Muscle layer of colon (tissue), 2 donors: ENCODE measurements around the gene LYRM2.

ENCODE experiments used
- H3K27ac ChIP-seq: one replicate; pipeline ENCODE4 v1.7.0; 2013; ENCODE audit warnings: low read depth, mild to moderate bottlenecking, low read length, moderate library complexity
- H3K27me3 ChIP-seq, 2 donors: one replicate each; pipeline ENCODE4 v1.7.0; 2013; ENCODE audit warnings: low read length in 2 of 2, mild to moderate bottlenecking in 2 of 2; ENCODE audit not compliant: insufficient read depth in 2 of 2, control insufficient read depth in 1 of 2
- H3K36me3 ChIP-seq: one replicate; pipeline ENCODE4 v1.7.0; 2013; ENCODE audit warnings: mild to moderate bottlenecking, low read length; ENCODE audit not compliant: insufficient read depth
- H3K4me1 ChIP-seq: one replicate; pipeline ENCODE4 v1.7.0; 2013; ENCODE audit warnings: mild to moderate bottlenecking, low read length; ENCODE audit not compliant: insufficient read depth
- H3K4me3 ChIP-seq, 2 donors: one replicate each; pipeline ENCODE4 v1.7.0; 2013; ENCODE audit warnings: low read length in 2 of 2, low read depth in 1 of 2, mild to moderate bottlenecking in 1 of 2, moderate library complexity in 1 of 2
- H3K9ac ChIP-seq: one replicate; pipeline ENCODE4 v1.7.0; 2013; ENCODE audit warnings: low read length
- H3K9me3 ChIP-seq: one replicate; pipeline ENCODE4 v1.7.0; 2013; ENCODE audit warnings: mild to moderate bottlenecking, low read length
- donor health status: abdominal sarcoma.
- donor health status: Adenocarcinoma of cecum.

Gene LYRM2

DNA sequence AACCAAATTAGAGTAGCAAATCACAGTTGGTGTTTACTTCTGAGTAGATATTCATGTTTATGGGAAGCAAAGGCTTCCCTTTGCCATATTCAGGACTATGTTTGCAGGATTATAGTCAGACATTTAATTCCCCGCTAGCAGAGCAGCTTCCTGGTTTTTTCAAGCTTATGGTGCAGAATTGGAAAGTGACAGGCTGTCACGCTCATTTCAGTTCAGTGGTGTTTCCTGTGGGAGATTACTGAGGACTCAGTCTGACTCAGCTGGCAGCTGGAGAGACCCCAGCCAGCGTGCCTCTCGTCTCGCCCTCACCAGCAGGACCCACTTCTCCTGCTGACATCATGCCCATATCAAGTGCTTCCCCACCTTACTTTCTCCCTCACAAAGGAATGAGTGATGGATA, 85.1 kb downstream of the LYRM2 start:
- Histone ChIP-seq H3K4me1 (no peaks in the 10 kb centered on the region), H3K4me3 (no peak overlapping the region), H3K27ac (no peak overlapping the region), H3K9ac (no peak overlapping the region), H3K27me3 (no peaks in the 10 kb centered on the region), H3K9me3 (no peaks in the 10 kb centered on the region), H3K36me3 (no peaks in the 10 kb centered on the region)

DNA sequence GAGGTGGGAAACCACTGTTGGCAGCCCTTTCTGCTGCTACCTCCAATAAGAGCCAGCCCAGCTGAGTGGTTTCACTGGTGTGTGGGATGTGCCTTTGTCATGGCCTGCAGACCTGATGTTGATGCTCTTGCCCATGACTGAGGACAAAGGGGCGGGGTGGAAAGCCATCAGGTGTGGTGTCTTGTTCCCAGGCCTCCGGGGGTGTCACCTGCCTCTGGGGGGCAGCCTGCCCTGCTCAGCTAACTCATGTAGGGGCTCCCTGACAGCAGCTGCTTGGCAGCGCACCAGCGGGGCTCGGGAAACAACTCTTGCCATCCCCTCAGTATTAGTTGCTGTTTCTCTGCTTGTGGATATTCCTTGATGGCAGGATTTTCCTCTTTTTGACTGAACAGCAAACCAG, 91.3 kb downstream of the LYRM2 start:
- no peak overlapping the region for H3K4me3 ChIP-seq
- H3K4me1 ChIP-seq = no peaks in the 10 kb centered on the region
- no peaks in the 10 kb centered on the region for H3K9me3 ChIP-seq
- no peaks in the 10 kb centered on the region for H3K36me3 ChIP-seq
- no peaks in the 10 kb centered on the region for H3K27me3 ChIP-seq
- no peak overlapping the region for H3K9ac ChIP-seq
- no peak overlapping the region for H3K27ac ChIP-seq

DNA sequence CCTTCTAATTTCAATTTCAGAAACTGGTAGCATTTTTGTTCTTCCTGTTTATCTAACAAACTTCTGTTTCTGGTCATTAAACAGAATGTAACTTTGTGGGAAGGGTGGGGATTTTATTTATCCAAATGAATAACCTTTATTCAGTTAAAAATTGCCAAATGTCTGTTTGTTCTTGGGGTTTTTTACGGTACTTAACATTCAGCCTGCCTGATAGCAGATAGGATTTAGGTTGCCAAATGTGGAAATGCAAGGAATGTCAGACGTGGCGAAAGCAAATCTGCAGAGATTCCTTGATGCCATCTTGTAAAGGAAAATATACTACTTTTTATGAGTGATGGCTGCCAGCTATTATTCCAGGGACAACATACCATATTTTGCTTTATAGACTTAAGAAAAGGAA, 95.7 kb downstream of the LYRM2 start:
- no peaks in the 10 kb centered on the region for H3K36me3 ChIP-seq
- no peaks in the 10 kb centered on the region for H3K27me3 ChIP-seq
- no peak overlapping the region for H3K9ac ChIP-seq
- H3K9me3 ChIP-seq = no peaks in the 10 kb centered on the region
- no peaks in the 10 kb centered on the region for H3K4me1 ChIP-seq
- no peak overlapping the region for H3K27ac ChIP-seq
- H3K4me3 ChIP-seq = no peak overlapping the region

DNA sequence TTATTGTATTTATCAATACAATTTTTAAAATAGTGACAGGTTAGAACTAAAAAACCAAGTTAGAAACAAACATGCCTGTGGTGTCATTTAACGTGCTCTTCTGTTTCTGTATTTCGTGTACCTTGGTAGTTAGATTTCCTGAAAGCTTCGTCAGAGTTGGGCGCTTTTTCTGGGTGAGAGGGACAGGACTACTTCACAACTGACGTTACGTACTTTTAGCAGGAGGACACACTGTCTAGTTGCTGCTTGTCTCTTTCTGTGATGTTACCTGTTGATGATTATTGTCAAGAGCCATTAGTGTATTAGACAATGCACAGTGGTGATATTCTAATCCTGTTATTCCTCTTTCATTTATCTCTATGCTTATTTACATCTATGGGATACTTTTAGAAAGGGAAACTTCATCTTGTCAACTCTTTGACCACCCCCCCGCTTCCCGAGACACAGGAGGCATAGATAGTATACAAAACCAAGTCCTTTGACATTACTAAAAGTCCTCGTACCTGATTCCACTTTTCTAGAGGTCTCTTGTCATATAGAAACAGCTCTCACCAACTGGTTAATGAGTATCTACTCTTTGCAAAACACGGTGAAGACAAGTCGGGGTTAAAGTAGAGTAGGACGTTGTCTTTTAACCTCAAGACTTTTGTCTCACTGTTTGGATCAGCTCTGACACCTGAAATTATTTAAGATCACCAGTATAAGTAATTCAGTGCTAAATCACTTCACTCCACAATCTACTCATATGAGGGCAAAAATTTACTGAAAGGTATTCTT, 96.3 kb downstream of the LYRM2 start:
- no peaks in the 10 kb centered on the region for H3K9me3 ChIP-seq
- H3K4me1 ChIP-seq = no peaks in the 10 kb centered on the region
- H3K4me3 ChIP-seq = no peak overlapping the region
- no peak overlapping the region for H3K27ac ChIP-seq
- no peaks in the 10 kb centered on the region for H3K27me3 ChIP-seq
- H3K9ac ChIP-seq = no peak overlapping the region
- no peaks in the 10 kb centered on the region for H3K36me3 ChIP-seq

DNA sequence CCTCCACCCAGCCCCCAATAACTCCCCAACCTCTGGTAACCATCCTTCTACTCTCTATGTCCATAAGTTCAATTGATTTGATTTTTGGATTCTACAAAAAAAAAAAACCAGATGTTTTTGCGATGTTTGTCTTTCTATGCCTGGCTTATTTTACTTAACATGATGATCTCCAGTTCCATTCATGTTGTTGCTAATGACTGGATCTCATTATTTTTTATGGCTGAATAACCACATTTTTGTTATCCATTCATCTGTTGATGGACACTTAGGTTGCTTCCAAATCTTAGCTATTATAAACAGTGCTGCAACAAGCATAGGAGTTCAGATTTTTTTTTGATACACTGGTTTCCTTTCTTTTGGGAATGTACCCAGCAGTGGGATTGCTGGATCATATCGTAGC, 98.8 kb downstream of the LYRM2 start:
- H3K4me1 ChIP-seq = no peaks in the 10 kb centered on the region
- H3K27ac ChIP-seq = no peak overlapping the region
- no peaks in the 10 kb centered on the region for H3K27me3 ChIP-seq
- no peak overlapping the region for H3K9ac ChIP-seq
- no peak overlapping the region for H3K4me3 ChIP-seq
- no peaks in the 10 kb centered on the region for H3K36me3 ChIP-seq
- H3K9me3 ChIP-seq = no peaks in the 10 kb centered on the region

DNA sequence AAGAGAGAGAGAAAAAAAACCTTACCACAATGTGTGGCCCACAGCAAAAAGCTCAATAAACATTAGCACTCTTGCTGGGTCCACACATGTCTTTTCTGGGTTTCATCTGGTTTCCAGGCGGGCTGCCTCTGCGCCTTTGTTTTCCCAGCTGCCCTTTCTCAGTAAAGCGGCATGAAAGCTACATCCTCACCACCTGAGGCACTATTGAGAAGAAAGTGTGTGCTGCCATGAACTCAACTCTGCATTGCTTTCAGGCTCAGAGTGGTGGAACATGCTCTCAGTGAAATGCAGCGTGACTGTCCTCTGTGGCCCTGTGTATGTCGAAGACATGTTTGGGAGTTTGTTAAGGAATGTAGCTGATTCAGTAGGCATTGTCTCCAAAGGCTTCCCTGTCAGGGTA, 102.3 kb downstream of the LYRM2 start:
- Histone ChIP-seq H3K9ac (no peak overlapping the region), H3K27me3 (no peaks in the 10 kb centered on the region), H3K4me3 (no peak overlapping the region), H3K36me3 (no peaks in the 10 kb centered on the region), H3K4me1 (peaks cover 8% of the 10 kb centered on the region), H3K9me3 (no peaks in the 10 kb centered on the region), H3K27ac (no peak overlapping the region)

DNA sequence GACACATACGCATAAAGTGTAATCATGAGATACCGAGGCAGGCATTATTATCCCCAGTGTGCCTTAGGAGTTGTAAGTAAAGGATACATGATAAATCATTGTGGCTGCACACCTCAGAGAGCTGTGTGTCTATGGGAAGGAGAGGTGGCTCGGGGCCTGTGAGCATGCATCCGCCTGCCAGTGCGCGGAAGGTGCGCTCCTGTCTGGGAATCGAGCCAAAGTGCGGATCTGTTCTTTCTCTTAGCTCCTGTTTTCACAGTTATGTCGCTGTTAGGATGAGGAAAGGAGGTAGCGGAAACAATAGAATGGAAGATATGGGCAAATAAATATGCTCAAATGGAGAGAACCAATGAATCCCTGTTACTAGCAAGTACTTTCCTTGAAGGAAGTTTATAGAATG, 107.6 kb downstream of the LYRM2 start:
- Histone ChIP-seq H3K4me1 (peaks cover 18% of the 10 kb centered on the region), H3K4me3 (peak overlapping the region in 1 of 2 donors; percentile 6), H3K9me3 (no peaks in the 10 kb centered on the region), H3K27me3 (no peaks in the 10 kb centered on the region), H3K9ac (no peak overlapping the region), H3K36me3 (no peaks in the 10 kb centered on the region), H3K27ac (no peak overlapping the region)

DNA sequence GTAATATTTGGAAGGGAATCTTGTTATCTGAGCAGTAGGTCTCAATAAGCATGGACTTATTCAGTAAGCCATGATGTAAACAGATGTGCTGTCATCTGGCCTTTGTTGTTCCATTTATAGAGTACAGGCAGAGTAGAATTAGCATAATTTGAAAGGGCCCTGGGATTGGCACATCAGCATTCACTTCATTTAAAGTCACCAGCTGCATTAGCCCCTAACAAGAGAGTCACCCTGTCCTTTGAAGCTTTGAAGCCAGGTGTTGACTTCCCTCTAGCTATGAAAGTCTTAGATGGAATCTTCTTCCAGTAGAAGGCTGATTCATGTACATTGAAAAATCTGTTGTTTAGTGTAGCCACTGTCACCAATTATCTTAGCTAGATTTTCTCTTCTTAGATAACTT, 109.7 kb downstream of the LYRM2 start:
- Histone ChIP-seq H3K4me1 (peaks cover 18% of the 10 kb centered on the region), H3K9ac (no peak overlapping the region), H3K9me3 (no peaks in the 10 kb centered on the region), H3K27ac (no peak overlapping the region), H3K4me3 (no peak overlapping the region), H3K27me3 (no peaks in the 10 kb centered on the region), H3K36me3 (no peaks in the 10 kb centered on the region)

DNA sequence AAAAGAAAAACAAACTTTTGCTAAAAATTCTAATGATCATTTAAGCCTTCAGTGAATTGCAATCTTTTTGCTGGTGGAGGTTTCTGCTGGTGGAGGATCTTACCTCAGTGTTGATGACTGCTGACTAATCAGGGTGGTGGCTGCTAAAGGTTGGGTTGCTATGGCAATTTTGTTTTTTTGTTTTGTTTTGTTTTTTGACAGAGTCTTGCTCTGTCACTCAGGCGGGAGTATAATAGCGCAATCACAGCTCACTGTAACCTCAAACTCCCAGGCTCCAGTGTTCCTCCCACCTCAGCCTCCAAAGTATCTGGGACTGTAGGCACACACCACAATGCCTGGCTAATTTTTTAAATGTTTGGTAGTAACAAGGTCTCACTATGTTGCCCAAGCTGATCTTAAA, 110.9 kb downstream of the LYRM2 start:
- H3K4me3 ChIP-seq = no peak overlapping the region
- H3K36me3 ChIP-seq = no peaks in the 10 kb centered on the region
- H3K4me1 ChIP-seq = peaks cover 18% of the 10 kb centered on the region
- H3K9ac ChIP-seq = no peak overlapping the region
- no peaks in the 10 kb centered on the region for H3K9me3 ChIP-seq
- no peaks in the 10 kb centered on the region for H3K27me3 ChIP-seq
- H3K27ac ChIP-seq = no peak overlapping the region

DNA sequence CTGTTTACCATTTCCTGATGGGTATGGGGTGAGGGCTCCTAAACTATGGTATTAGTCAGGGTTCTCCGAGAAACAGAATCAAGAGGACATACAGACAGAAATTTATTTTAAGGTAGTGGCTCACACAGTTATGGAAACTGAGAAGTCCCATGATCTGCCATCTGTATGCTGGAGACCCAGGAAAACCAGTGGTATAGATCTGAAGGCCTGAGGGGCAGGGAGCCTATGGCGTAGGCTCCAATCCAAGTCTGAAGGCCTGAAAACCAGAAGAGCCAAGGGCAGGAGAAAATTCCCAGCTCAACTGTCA, 112.0 kb downstream of the LYRM2 start:
- no peaks in the 10 kb centered on the region for H3K36me3 ChIP-seq
- no peak overlapping the region for H3K27ac ChIP-seq
- H3K9me3 ChIP-seq = no peaks in the 10 kb centered on the region
- peaks cover 12% of the 10 kb centered on the region for H3K4me1 ChIP-seq
- no peak overlapping the region for H3K9ac ChIP-seq
- H3K4me3 ChIP-seq = no peak overlapping the region
- H3K27me3 ChIP-seq = no peaks in the 10 kb centered on the region

DNA sequence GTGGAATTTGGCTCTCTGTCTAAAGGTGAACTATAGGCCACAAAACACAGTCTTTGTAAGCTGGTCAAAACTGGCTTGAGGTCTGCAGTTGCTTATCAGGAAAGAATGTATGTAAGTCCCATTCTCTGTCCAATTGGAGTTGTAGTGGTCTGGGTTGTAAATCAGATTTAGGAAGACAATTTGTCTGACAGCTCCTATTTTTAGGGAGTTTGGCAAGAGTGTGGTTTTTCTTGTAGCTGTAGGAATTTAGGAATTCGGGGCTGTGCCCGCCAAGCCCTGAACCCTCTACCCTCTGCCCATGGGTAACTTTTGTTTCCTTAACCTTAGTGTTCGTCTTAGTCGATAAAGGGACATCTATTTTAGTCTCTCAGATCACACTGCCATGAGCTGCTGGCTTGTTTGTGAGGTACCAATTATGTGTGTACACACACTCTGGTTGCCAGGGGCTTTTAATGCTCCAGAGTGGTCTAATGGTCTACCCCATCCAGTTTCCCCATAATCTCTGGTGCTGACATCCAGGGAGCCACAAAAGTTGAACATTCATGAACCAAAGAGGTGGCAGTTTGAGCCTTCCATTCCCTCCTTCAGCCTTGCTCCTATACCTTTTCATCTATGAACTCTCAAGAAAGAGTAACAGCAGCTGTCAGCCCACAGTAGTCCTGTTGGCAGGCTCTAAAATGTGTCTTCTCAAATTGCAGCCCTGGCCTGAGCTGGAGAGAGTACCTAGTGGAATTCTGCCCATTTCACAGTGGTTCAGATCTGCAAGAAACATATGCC, 112.6 kb downstream of the LYRM2 start:
- H3K9ac ChIP-seq = no peak overlapping the region
- no peaks in the 10 kb centered on the region for H3K27me3 ChIP-seq
- no peaks in the 10 kb centered on the region for H3K9me3 ChIP-seq
- H3K4me3 ChIP-seq = no peak overlapping the region
- H3K27ac ChIP-seq = no peak overlapping the region
- H3K4me1 ChIP-seq = peaks cover 7% of the 10 kb centered on the region
- no peaks in the 10 kb centered on the region for H3K36me3 ChIP-seq

DNA sequence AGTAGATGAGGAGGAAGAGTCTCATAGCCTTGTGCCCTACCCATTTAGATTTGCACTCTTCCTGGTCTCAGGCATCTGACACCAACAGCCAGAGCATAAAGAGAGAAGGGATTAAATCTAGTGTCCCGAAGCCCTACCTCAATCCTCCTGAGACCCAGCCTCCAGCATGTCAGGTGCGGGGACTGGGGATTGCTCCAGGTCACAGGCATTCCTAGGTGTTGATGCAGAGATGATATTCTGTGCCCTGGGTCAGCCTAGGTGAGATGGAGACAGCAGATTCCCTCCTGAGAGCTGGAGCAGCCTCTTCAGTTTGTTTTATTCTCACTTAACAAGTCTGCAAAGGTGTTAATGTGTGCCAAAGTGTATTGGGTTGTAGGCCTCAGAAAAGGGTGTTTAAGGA, 115.8 kb downstream of the LYRM2 start:
- H3K9ac ChIP-seq = no peak overlapping the region
- H3K36me3 ChIP-seq = no peaks in the 10 kb centered on the region
- no peaks in the 10 kb centered on the region for H3K4me1 ChIP-seq
- no peak overlapping the region for H3K4me3 ChIP-seq
- no peaks in the 10 kb centered on the region for H3K9me3 ChIP-seq
- H3K27ac ChIP-seq = no peak overlapping the region
- no peaks in the 10 kb centered on the region for H3K27me3 ChIP-seq
